Measurements from ENCODE around the gene GSTT4. TPM values are rescaled to one million over a fixed set of nuclear protein-coding genes. Genes with fewer than 3 reads are reported as not detected.
"Not testable (repeated sequence)": the region's sequence is repeated elsewhere in the genome, so short reads cannot be mapped to it uniquely, and the experiment has no call there.

Gene GSTT4
- total RNA-seq, 1 donor from 2014 or later = not detected

DNA sequence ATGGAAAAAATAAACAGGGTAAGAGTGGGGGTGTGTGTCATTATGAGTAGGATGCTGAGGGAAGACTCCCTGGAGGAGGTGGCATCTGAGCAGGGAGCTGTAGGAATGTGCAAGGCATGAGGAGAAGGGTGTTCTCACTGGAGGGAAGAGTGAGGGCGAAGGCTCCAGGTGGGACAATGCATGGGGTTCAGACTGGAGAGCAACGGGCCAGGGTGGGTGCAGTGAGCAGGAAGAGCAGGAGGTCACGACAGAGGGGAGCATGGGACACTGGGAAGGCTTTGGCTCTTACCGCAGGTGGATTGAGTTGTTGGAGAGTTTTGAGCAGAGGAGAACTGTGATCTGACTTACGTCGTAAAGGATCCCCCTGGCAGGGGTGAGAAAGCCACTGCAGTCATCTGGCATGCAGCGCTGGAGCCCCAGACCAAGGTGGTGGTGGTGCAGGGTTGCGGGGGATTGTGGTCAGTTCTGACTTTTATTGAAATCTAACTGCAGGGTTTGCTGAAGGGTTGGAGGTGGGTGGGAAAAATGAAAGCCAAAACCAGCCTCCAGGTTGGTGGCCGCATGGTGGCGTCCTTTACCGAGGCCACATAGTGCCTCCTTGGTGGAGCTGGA, 52.4 kb downstream of the GSTT4 start:
- not testable (repeated sequence) for DNase-seq

- DNase-seq = not testable (repeated sequence)
Measured at GRCh38 chr22:23951383-23951782, 53.9 kb downstream of the GSTT4 start.

- not testable (repeated sequence) for DNase-seq
Measured at GRCh38 chr22:23949764-23950163, 55.5 kb downstream of the GSTT4 start.

Other genes starting within 250 kb of the GSTT4 start
- gene C22orf15, start 242.5 kb downstream of the GSTT4 start, total RNA-seq = not detected
- gene CHCHD10, start 237.5 kb downstream of the GSTT4 start, total RNA-seq = 6.4 TPM
- gene MMP11, start 232.6 kb downstream of the GSTT4 start, total RNA-seq = 10.8 TPM
- gene SMARCB1, start 218.5 kb downstream of the GSTT4 start, total RNA-seq = 22.1 TPM
- gene DERL3, start 166.4 kb downstream of the GSTT4 start, total RNA-seq = 0.10 TPM
- gene SLC2A11, start 147.6 kb downstream of the GSTT4 start, total RNA-seq = 8.2 TPM
- 74.0 TPM for gene MIF, start 111.1 kb downstream of the GSTT4 start, total RNA-seq
- 5.8 TPM for gene GSTT2B, start 44.3 kb downstream of the GSTT4 start, total RNA-seq
- gene DDTL, start 38.6 kb downstream of the GSTT4 start, total RNA-seq = not detected
- gene DDT, start 31.0 kb downstream of the GSTT4 start, total RNA-seq = 72.2 TPM
- not detected for gene GSTT2, start 25.3 kb downstream of the GSTT4 start, total RNA-seq
- gene CABIN1, start 5.9 kb upstream of the GSTT4 start, total RNA-seq = 42.3 TPM
- 0.82 TPM for gene SUSD2, start 176.0 kb upstream of the GSTT4 start, total RNA-seq
- 4.9 TPM for gene GGT5, start 239.6 kb upstream of the GSTT4 start, total RNA-seq

Data from tongue (tissue), 2 donors.